GM12878 (cell line): ENCODE data around the gene PANX2. TPM values are rescaled to one million over a fixed set of nuclear protein-coding genes. Genes with fewer than 3 reads are reported as not detected.

Experiments
- ATAC-seq: fragments of 200-7000 bp; cut with Tn5 transposase; 3 replicates; pipeline ENCODE4 v1.9.1; 2020; ENCODE audit warnings: mild to moderate bottlenecking, moderate library complexity
- BruUV-seq: library from RNA; stranded (reverse); fragments of 400-500 nt; replicated peaks from 2 replicates; lab custom pipeline; 2021; lab: Mats Ljungman, UMichigan
- CTCF ChIA-PET: fragments of 300-600 bp; sonication (Branson Sonifier 250); formaldehyde crosslinking; extraction: SDS; loops from one replicate; lab custom pipeline; 2021; ENCODE audit warnings: inconsistent platforms; lab: Yijun Ruan, JAX
- POLR2A ChIA-PET: fragments of 350-600 bp; formaldehyde crosslinking; extraction: SDS; loops from one replicate; lab custom pipeline; 2021; ENCODE audit warnings: inconsistent platforms; lab: Charles Lee
- RAD21 ChIA-PET: fragments of 300-600 bp; sonication (Branson Sonifier 250); formaldehyde crosslinking; loops from one replicate; lab custom pipeline; 2023; ENCODE audit warnings: antibody characterized with exemption; ENCODE audit not compliant: unreplicated experiment; lab: Charles Lee
- SMC1A ChIA-PET: fragments of 300-600 bp; sonication (Branson Sonifier 250); formaldehyde crosslinking; loops from one replicate; lab custom pipeline; 2023; ENCODE audit not compliant: unreplicated experiment, uncharacterized antibody; lab: Charles Lee
- DNase-seq: peaks from one replicate; pipeline ENCODE4 v3.0.0-alpha.2; 2011; ENCODE audit warnings: low read depth, low spot score
- FAIRE-seq: peaks from 3 replicates; lab custom pipeline; 2011; peaks lifted over from hg19 to GRCh38; lab: Jason Lieb, UNC
- H2AFZ ChIP-seq: 2 replicates; pipeline ENCODE4 v1.6.0; 2011; ENCODE audit warnings: low read depth, low read length, control low read depth; ENCODE audit not compliant: control insufficient read depth
- H3K27ac ChIP-seq: 2 replicates; pipeline ENCODE4 v1.5.1; 2011; ENCODE audit warnings: control low read depth; ENCODE audit not compliant: control insufficient read depth, insufficient read depth
- H3K27me3 ChIP-seq, 2 experiments: replicated peaks in 1 of 2; 2 replicates each; pipeline versions ENCODE4 v1.6.0 to v1.6.1; 2011; ENCODE audit warnings: low read length in 1 of 2; ENCODE audit not compliant: control insufficient read depth in 2 of 2, insufficient read depth in 2 of 2
- H3K36me3 ChIP-seq, 2 experiments: 2 replicates each; pipeline ENCODE4 v1.5.1; 2011; ENCODE audit warnings: low read length in 1 of 2; ENCODE audit not compliant: control insufficient read depth in 2 of 2, insufficient read depth in 2 of 2
- H3K4me1 ChIP-seq: 2 replicates; pipeline ENCODE4 v1.6.1; 2011; ENCODE audit warnings: mild to moderate bottlenecking, low read length, moderate library complexity, mixed read lengths; ENCODE audit not compliant: control insufficient read depth, insufficient read depth
- H3K4me2 ChIP-seq: 2 replicates; pipeline ENCODE4 v1.6.0; 2011; ENCODE audit warnings: control low read depth; ENCODE audit not compliant: control insufficient read depth, insufficient read depth
- H3K4me3 ChIP-seq: fragments of 200-600 bp; sonication (generic); 2 replicates; pipeline ENCODE4 v1.5.1; 2016
- H3K79me2 ChIP-seq: 2 replicates; pipeline ENCODE4 v1.6.0; 2011; ENCODE audit warnings: low read length; ENCODE audit not compliant: control insufficient read depth, insufficient read depth
- H3K9ac ChIP-seq: 2 replicates; pipeline ENCODE4 v1.8.0; 2011; ENCODE audit warnings: low read length, control low read depth, mixed read lengths; ENCODE audit not compliant: control insufficient read depth, insufficient read depth
- H3K9me3 ChIP-seq: replicated peaks from 3 replicates; pipeline ENCODE4 v1.5.1; 2011; ENCODE audit warnings: mild to moderate bottlenecking, low read length; ENCODE audit not compliant: control insufficient read depth, insufficient read depth
- H4K20me1 ChIP-seq: 2 replicates; pipeline ENCODE4 v1.6.0; 2011; ENCODE audit not compliant: control insufficient read depth, insufficient read depth
- BACH1 ChIP-seq: fragments of 450-650 bp; IDR thresholded peaks from 2 replicates; pipeline ENCODE4 v1.6.1; 2017; ENCODE audit warnings: mild to moderate bottlenecking, borderline replicate concordance
- CBX5 ChIP-seq: sonication (generic); IDR thresholded peaks from 2 replicates; pipeline ENCODE4 v1.6.1; 2016; ENCODE audit warnings: low read depth, moderate library complexity, mild to moderate bottlenecking, inconsistent platforms
- GATAD2B ChIP-seq: fragments of 450-650 bp; conservative IDR thresholded peaks from 2 replicates; pipeline ENCODE4 v1.6.1; 2017; ENCODE audit warnings: low read depth, mild to moderate bottlenecking, moderate library complexity
- MXI1 ChIP-seq: fragments of 150-350 bp; IDR thresholded peaks from 2 replicates; pipeline ENCODE4 v1.6.1; 2011; ENCODE audit warnings: low read depth, mild to moderate bottlenecking, inconsistent platforms, low read length, improper control_type of control experiment
- WGBS: methylation state at CpG from one replicate; pipeline ENCODE4 v1.1.6; 2016; ENCODE audit warnings: low lambda C conversion rate; ENCODE audit not compliant: insufficient replicate concordance, insufficient coverage; ENCODE audit errors: missing lambda C conversion rate; 5-methylcytosine and 5-hydroxymethylcytosine counted together
- in situ Hi-C: fragments of 300-500 bp; cut with MboI; formaldehyde crosslinking; loops from 9 replicates; pipeline ENCODE4 v1.14.3; 2018; ENCODE audit warnings: mixed read lengths
- intact Hi-C: fragments of 100-400 bp; cut with micrococcal nuclease; formaldehyde crosslinking; loops from one replicate; pipeline ENCODE4 v1.14.2; 2022; ENCODE audit not compliant: unreplicated experiment
- polyA plus RNA-seq, 11 experiments: library from polyadenylated mRNA; depleted of rRNA in 4 of 11; unstranded in 6 of 11; stranded (reverse) in 5 of 11; fragments of >200 nt; fragmentation: Nextera tagmentation in 4 of 11; fragmentation: Illumina TruSeq in 1 of 11; extraction: Ambion mirVana in 4 of 11; extraction: Trizol in 1 of 11; gene quantifications; 1 replicate in 1 of 11; 2 replicates in 10 of 11; pipeline versions ENCODE4 v1.2.1 to v1.2.3, GENCODE V29; 2011 to 2016; ENCODE audit warnings: inconsistent platforms in 2 of 11, missing spikeins in 2 of 11, low read depth in 1 of 11
- total RNA-seq, 4 experiments: library from RNA; depleted of rRNA in 3 of 4; stranded (reverse); fragments of >200 nt in 3 of 4; fragmentation: Illumina TruSeq in 1 of 4; extraction: Trizol in 1 of 4; gene quantifications; 2 replicates each; pipeline versions ENCODE4 v1.2.1 to v1.2.3, GENCODE V29; 2013 to 2021

Gene PANX2
- total and polyA plus RNA-seq, 10 of the 15 experiments (the other 5 are each of a cell fraction or from before 2014, with no cell fraction given), result 0.04 to 0.44 (median 0.17) TPM; not detected in 5

- no peaks in the 10 kb centered on the region for H3K79me2 ChIP-seq
- in situ Hi-C loops, result no loop called here
- DNase-seq, result no peak
- SMC1A ChIA-PET, result no interaction called here
- no peak overlapping the region for H3K9ac ChIP-seq
- no peak overlapping the region for H3K27ac ChIP-seq
- intact Hi-C loops, result no loop called here
- H3K27me3 ChIP-seq, result no peaks in the 10 kb centered on the region; a peak in 2 of 4 replicates
- H2AFZ ChIP-seq, result no peak overlapping the region
- CTCF ChIA-PET, result no interaction called here
- no TSS peak for BruUV-seq
- 77% methylated on average over 9 of the region's 9 CpGs for WGBS
- POLR2A ChIA-PET, result interaction anchor here (0.6 kb wide), 1 partner anchor 156 kb away, joined by 6 read pairs; no protein-coding TSS in a partner anchor
- H3K9me3 ChIP-seq, result no peaks in the 10 kb centered on the region
- peaks cover 3% of the 10 kb centered on the region; the same call in 1 of the 2 replicates for H3K4me1 ChIP-seq
- H4K20me1 ChIP-seq, result no peaks in the 10 kb centered on the region
- no peak overlapping the region for H3K4me3 ChIP-seq
- H3K36me3 ChIP-seq, result no peaks in the 10 kb centered on the region
- RAD21 ChIA-PET, result no interaction called here
- H3K4me2 ChIP-seq, result no peak overlapping the region
- FAIRE-seq, result no peak
- no peak for ATAC-seq
- TF ChIP-seq MXI1, result no peak
- no peak for TF ChIP-seq GATAD2B
- TF ChIP-seq, all 136 proteins: peak for 0
Observed at GRCh38 chr22:50138988-50139387, 31.5 kb upstream of the PANX2 start.

- Histone ChIP-seq H4K20me1 (no peaks in the 10 kb centered on the region), H3K27me3 (no peaks in the 10 kb centered on the region; a peak in 1 of 4 replicates), H3K27ac (no peak overlapping the region), H2AFZ (peak overlapping the region; percentile 21; the same call in 1 of the 2 replicates), H3K4me3 (no peak overlapping the region), H3K36me3 (no peaks in the 10 kb centered on the region), H3K79me2 (no peaks in the 10 kb centered on the region), H3K4me1 (peaks cover 3% of the 10 kb centered on the region; the same call in 1 of the 2 replicates), H3K4me2 (peak overlapping the region; percentile 21; the same call in 1 of the 2 replicates), H3K9me3 (no peaks in the 10 kb centered on the region), H3K9ac (no peak overlapping the region)
- ChIA-PET CTCF (no interaction called here), POLR2A (no interaction called here), RAD21 (no interaction called here), SMC1A (no interaction called here)
- in situ Hi-C loops, result no loop called here
- BruUV-seq, result no TSS peak
- DNase-seq, result no peak
- 17% methylated on average over 15 of the region's 15 CpGs for WGBS
- intact Hi-C loops, result no loop called here
- peak; percentile 66 for FAIRE-seq
- TF ChIP-seq CBX5 (no peak), BACH1 (peak; percentile 88)
- peak; percentile 36 for ATAC-seq
Observed at GRCh38 chr22:50139843-50140415, 30.6 kb upstream of the PANX2 start.
